ENCODE data around the gene RAB7A. TPM values are rescaled to one million over a fixed set of nuclear protein-coding genes. Genes with fewer than 3 reads are reported as not detected.
A peak's percentile ranks its signal among the peaks of the same experiment; 100 is the strongest.

The RAB7A gene
- total and polyA plus RNA-seq, 2 donors (not counting 1 experiment from before 2014, with no cell fraction given), result 62.7 to 138 TPM

GRCh38 chr3:128783774-128784173, 57.8 kb downstream of the RAB7A start:
- Mint-ChIP-seq H3K4me1 (peaks cover 88% of the 10 kb centered on the region), H3K9me3 (ENCODE audit: insufficient read depth) (no peaks in the 10 kb centered on the region), H3K27me3 (no peaks in the 10 kb centered on the region), H3K27ac (peak overlapping the region; percentile 5), H3K4me3 (no peak overlapping the region)
- Histone ChIP-seq H3K79me2 (ENCODE audit: control insufficient read depth, insufficient read depth, low read length) (peaks cover 98% of the 10 kb centered on the region), H2AFZ (ENCODE audit: insufficient read depth, low read depth, low read length, poor library complexity, severe bottlenecking) (no peak overlapping the region), H3K27ac (ENCODE audit: low read length in 2 of 2) (peak overlapping the region in 1 of 2 donors; percentile 12), H3K9ac (ENCODE audit: low read length) (no peak overlapping the region), H3K4me1 (ENCODE audit: control insufficient read depth in 2 of 2, insufficient read depth in 2 of 2, low read length in 2 of 2) (peaks cover 48 to 52% of the 10 kb centered on the region in 2 donors), H3K36me3 (replicated peaks in 1 of 2; ENCODE audit: control extremely low read depth in 1 of 2, control insufficient read depth in 1 of 2, extremely low read depth in 1 of 2, insufficient read depth in 2 of 2, low read length in 1 of 2) (peaks cover 0 to 1% of the 10 kb centered on the region in 2 experiments), H3K27me3 (replicated peaks in 1 of 4; ENCODE audit: control extremely low read depth in 1 of 4, control insufficient read depth in 3 of 4, insufficient read depth in 4 of 4, low read length in 3 of 4) (no peaks in the 10 kb centered on the region), H3K4me2 (replicated peaks; ENCODE audit: low read depth, low read length, poor library complexity, severe bottlenecking) (no peak overlapping the region), H4K20me1 (ENCODE audit: control insufficient read depth, insufficient read depth, low read length, poor library complexity, severe bottlenecking) (peaks cover 83% of the 10 kb centered on the region), H3K4me3 (ENCODE audit: control extremely low read depth in 1 of 5, extremely low read depth in 1 of 5, insufficient read depth in 1 of 5, low read depth in 2 of 5, low read length in 4 of 5) (no peak overlapping the region), H3K9me3 (ENCODE audit: control extremely low read depth in 1 of 3, control insufficient read depth in 2 of 3, insufficient read depth in 1 of 3, low read length in 2 of 3) (peaks cover 0 to 7% (median 0%) of the 10 kb centered on the region in 3 donors)
- ATAC-seq (ENCODE audit: low read depth) (no peak), DNase-seq (no peak)
- no peak for TF ChIP-seq CTCF (IDR thresholded peaks at IDR 0.05)
- no peak for TF ChIP-seq EZH2 (IDR thresholded peaks at IDR 0.05; ENCODE audit: borderline replicate concordance, insufficient read depth, low read depth, low read length, poor library complexity, severe bottlenecking)
- WGBS (ENCODE audit: insufficient coverage), result 93% methylated on average over 4 of the region's 4 CpGs
- CTCF ChIA-PET, result interaction anchor here (0.7 kb wide), 1 partner anchor 46 kb away, joined by 3 read pairs; no protein-coding TSS in a partner anchor
- POLR2A ChIA-PET, result no interaction called here
- intact Hi-C loops (cut with micrococcal nuclease), result no loop called here

GRCh38 chr3:128784232-128784631, 58.2 kb downstream of the RAB7A start:
- POLR2A ChIA-PET, result no interaction called here
- intact Hi-C loops (cut with micrococcal nuclease), result no loop called here
- H3K27ac Mint-ChIP-seq, result peak overlapping the region; percentile 62

More at GRCh38 chr3:128784232-128784631, 58.2 kb downstream of the RAB7A start:
- peaks cover 0 to 7% (median 0%) of the 10 kb centered on the region in 3 donors for H3K9me3 ChIP-seq (ENCODE audit: control extremely low read depth in 1 of 3, control insufficient read depth in 2 of 3, insufficient read depth in 1 of 3, low read length in 2 of 3)
- no peak overlapping the region for H3K4me3 Mint-ChIP-seq
- H3K4me3 ChIP-seq (ENCODE audit: control extremely low read depth in 1 of 5, extremely low read depth in 1 of 5, insufficient read depth in 1 of 5, low read depth in 2 of 5, low read length in 4 of 5), result no peak overlapping the region
- WGBS (ENCODE audit: insufficient coverage), result 61% methylated on average over 7 of the region's 7 CpGs
- CTCF ChIA-PET, result interaction anchor here (0.7 to 1.4 kb wide), 3 partner anchors 11 to 47 kb away, joined by 3 to 6 read pairs (median 3); no protein-coding TSS in a partner anchor
- H3K79me2 ChIP-seq (ENCODE audit: control insufficient read depth, insufficient read depth, low read length), result peaks cover 94% of the 10 kb centered on the region
- H3K27me3 ChIP-seq (replicated peaks in 1 of 4; ENCODE audit: control extremely low read depth in 1 of 4, control insufficient read depth in 3 of 4, insufficient read depth in 4 of 4, low read length in 3 of 4), result no peaks in the 10 kb centered on the region
- peak overlapping the region; percentile 8 for H3K4me2 ChIP-seq (replicated peaks; ENCODE audit: low read depth, low read length, poor library complexity, severe bottlenecking)
- H4K20me1 ChIP-seq (ENCODE audit: control insufficient read depth, insufficient read depth, low read length, poor library complexity, severe bottlenecking), result peaks cover 80% of the 10 kb centered on the region
- H3K36me3 ChIP-seq (replicated peaks in 1 of 2; ENCODE audit: control extremely low read depth in 1 of 2, control insufficient read depth in 1 of 2, extremely low read depth in 1 of 2, insufficient read depth in 2 of 2, low read length in 1 of 2), result peaks cover 0 to 1% of the 10 kb centered on the region in 2 experiments
- peaks cover 49 to 55% of the 10 kb centered on the region in 2 donors for H3K4me1 ChIP-seq (ENCODE audit: control insufficient read depth in 2 of 2, insufficient read depth in 2 of 2, low read length in 2 of 2)
- TF ChIP-seq CTCF (IDR thresholded peaks at IDR 0.05), result peak; percentile 72
- TF ChIP-seq EZH2 (IDR thresholded peaks at IDR 0.05; ENCODE audit: borderline replicate concordance, insufficient read depth, low read depth, low read length, poor library complexity, severe bottlenecking), result no peak
- no peaks in the 10 kb centered on the region for H3K27me3 Mint-ChIP-seq
- H3K4me1 Mint-ChIP-seq, result peaks cover 89% of the 10 kb centered on the region
- DNase-seq (peak; percentile 52), ATAC-seq (ENCODE audit: low read depth) (peak; percentile 39)
- H2AFZ ChIP-seq (ENCODE audit: insufficient read depth, low read depth, low read length, poor library complexity, severe bottlenecking), result no peak overlapping the region
- no peak overlapping the region for H3K9ac ChIP-seq (ENCODE audit: low read length)
- H3K27ac ChIP-seq (ENCODE audit: low read length in 2 of 2), result peak overlapping the region in 1 of 2 donors; percentile 12
- no peaks in the 10 kb centered on the region for H3K9me3 Mint-ChIP-seq (ENCODE audit: insufficient read depth)

All from B cell (primary cell).